HCT116 (cell line): Measurements from ENCODE around the gene AP1S1. TPM values are rescaled to one million over a fixed set of nuclear protein-coding genes. Genes with fewer than 3 reads are reported as not detected.

ENCODE experiments used
- ATAC-seq: fragments of 200-7000 bp; cut with Tn5 transposase; 2 replicates; pipeline ENCODE4 v1.9.1; 2020; ENCODE audit warnings: mild to moderate bottlenecking, moderate library complexity
- BruUV-seq: library from RNA; stranded (reverse); fragments of 400-500 nt; replicated peaks from 2 replicates; lab custom pipeline; 2021; lab: Mats Ljungman, UMichigan
- CTCF ChIA-PET: fragments of 300-600 bp; sonication (Branson Sonifier 250); formaldehyde crosslinking; loops from one replicate; lab custom pipeline; 2021; ENCODE audit warnings: antibody characterized with exemption; lab: Charles Lee
- POLR2A ChIA-PET: fragments of 300-600, 350-600 bp; sonication (Branson Sonifier 250); formaldehyde crosslinking; loops from one replicate; lab custom pipeline; 2021; ENCODE audit warnings: antibody characterized with exemption; lab: Charles Lee
- RAD21 ChIA-PET, 2 experiments: fragments of 300-600 bp; sonication (Branson Sonifier 250); formaldehyde crosslinking; loops; one replicate each; lab custom pipeline; 2023; ENCODE audit warnings: low total read pairs in 2 of 2; ENCODE audit not compliant: uncharacterized antibody in 2 of 2, unreplicated experiment in 2 of 2, low non-redundant PET in 1 of 2; lab: Charles Lee
- DNase-seq: peaks from one replicate; pipeline ENCODE4 v3.0.0-alpha.2; 2010; ENCODE audit warnings: low read depth, low spot score
- H2AFZ ChIP-seq: fragments of 200-600 bp; shearing (Covaris generic), sonication (generic); 2 replicates; pipeline ENCODE4 v1.6.1; 2017; ENCODE audit warnings: low read depth, mixed run types, mixed read lengths, antibody characterized with exemption, low read length; ENCODE audit not compliant: poor library complexity, severe bottlenecking
- H3K27ac ChIP-seq: 2 replicates; pipeline ENCODE4 v1.5.1; 2012; ENCODE audit warnings: low read depth, low read length
- H3K27me3 ChIP-seq: fragments of 200-600 bp; sonication (generic); 2 replicates; pipeline ENCODE4 v1.6.1; 2016; ENCODE audit warnings: mixed run types, low read length, mixed read lengths; ENCODE audit not compliant: insufficient read depth
- H3K36me3 ChIP-seq, 2 experiments: fragments of 200-500 bp in 1 of 2; fragments of 200-600 bp in 1 of 2; sonication (Bioruptor generic) in 1 of 2; sonication (generic) in 1 of 2; 2 replicates each; pipeline versions ENCODE4 v1.5.1 to v1.6.1; 2014 to 2016; ENCODE audit warnings: low read length in 2 of 2, inconsistent platforms in 1 of 2, mixed read lengths in 1 of 2, mixed run types in 1 of 2; ENCODE audit not compliant: insufficient read depth in 2 of 2, control insufficient read depth in 1 of 2
- H3K4me1 ChIP-seq, 2 experiments: fragments of 200-600 bp in 1 of 2; sonication (generic) in 1 of 2; 2 replicates each; pipeline versions ENCODE4 v1.5.1 to v1.6.1; 2012 to 2017; ENCODE audit warnings: low read length in 2 of 2, inconsistent platforms in 1 of 2, mild to moderate bottlenecking in 1 of 2, mixed read lengths in 1 of 2, mixed run types in 1 of 2, moderate library complexity in 1 of 2; ENCODE audit not compliant: insufficient read depth in 2 of 2, control insufficient read depth in 1 of 2
- H3K4me2 ChIP-seq: fragments of 200-600 bp; sonication (generic); 2 replicates; pipeline ENCODE4 v1.6.1; 2017; ENCODE audit warnings: mixed run types, low read length, mixed read lengths
- H3K4me3 ChIP-seq, 2 experiments: fragments of 200-600 bp in 1 of 2; sonication (generic) in 1 of 2; replicated peaks in 1 of 2; 2 replicates each; pipeline ENCODE4 v1.5.1; 2011 to 2016; ENCODE audit warnings: low read length in 2 of 2, control low read depth in 1 of 2, low read depth in 1 of 2, mild to moderate bottlenecking in 1 of 2, mixed read lengths in 1 of 2, mixed run types in 1 of 2
- H3K79me2 ChIP-seq: fragments of 200-600 bp; sonication (generic); 2 replicates; pipeline ENCODE4 v1.6.1; 2017; ENCODE audit warnings: mild to moderate bottlenecking, mixed run types, low read length, moderate library complexity, mixed read lengths; ENCODE audit not compliant: insufficient read depth
- H3K9ac ChIP-seq: fragments of 200-600 bp; sonication (generic); 2 replicates; pipeline ENCODE4 v1.6.1; 2016; ENCODE audit warnings: low read length, mixed read lengths
- H3K9me2 ChIP-seq: fragments of 200-600 bp; sonication (generic), shearing (Covaris generic); 2 replicates; pipeline ENCODE4 v1.6.1; 2017; ENCODE audit warnings: mixed run types, mild to moderate bottlenecking, moderate library complexity; ENCODE audit not compliant: insufficient read depth
- H3K9me3 ChIP-seq, 2 experiments: fragments of 200-500 bp in 1 of 2; fragments of 200-600 bp in 1 of 2; sonication (Bioruptor generic) in 1 of 2; sonication (generic) in 1 of 2; 2 replicates each; pipeline ENCODE4 v1.6.1; 2014 to 2017; ENCODE audit warnings: low read length in 2 of 2, mixed read lengths in 2 of 2, inconsistent platforms in 1 of 2, low read depth in 1 of 2, mild to moderate bottlenecking in 1 of 2, mixed run types in 1 of 2, moderate library complexity in 1 of 2; ENCODE audit not compliant: control insufficient read depth in 1 of 2, insufficient read depth in 1 of 2
- H4K20me1 ChIP-seq: fragments of 200-600 bp; sonication (generic), shearing (Covaris generic); 2 replicates; pipeline ENCODE4 v1.6.1; 2017; ENCODE audit warnings: mixed run types, mild to moderate bottlenecking, moderate library complexity; ENCODE audit not compliant: insufficient read depth
- CBX3 ChIP-seq: IDR thresholded peaks from 2 replicates; pipeline ENCODE4 v1.6.1; 2012; ENCODE audit warnings: low read depth
- CEBPB ChIP-seq: IDR thresholded peaks from 2 replicates; pipeline ENCODE4 v1.6.1; 2012; ENCODE audit warnings: low read depth
- EGR1 ChIP-seq: IDR thresholded peaks from 2 replicates; pipeline ENCODE4 v1.6.1; 2012; ENCODE audit warnings: low read depth
- ELF1 ChIP-seq: IDR thresholded peaks from 2 replicates; pipeline ENCODE4 v1.6.1; 2012; ENCODE audit warnings: low read depth, borderline replicate concordance
- EZH2 ChIP-seq: fragments of 200-600 bp; sonication (generic); IDR thresholded peaks from 2 replicates; pipeline ENCODE4 v1.6.1; 2017; ENCODE audit warnings: antibody characterized with exemption, mixed run types
- EZH2phosphoT487 ChIP-seq: fragments of 200-600 bp; IDR thresholded peaks from 2 replicates; pipeline ENCODE4 v1.6.1; 2018; ENCODE audit warnings: antibody characterized with exemption, borderline replicate concordance
- FOSL1 ChIP-seq: IDR thresholded peaks from 2 replicates; pipeline ENCODE4 v1.6.1; 2012; ENCODE audit warnings: low read depth
- JUND ChIP-seq: IDR thresholded peaks from 2 replicates; pipeline ENCODE4 v1.6.1; 2012
- POLR2A ChIP-seq: IDR thresholded peaks from 2 replicates; pipeline ENCODE4 v1.7.0; 2011; ENCODE audit warnings: borderline replicate concordance; ENCODE audit not compliant: insufficient read depth, insufficient read length; ENCODE audit errors: extremely low read depth
- RAD21 ChIP-seq: IDR thresholded peaks from 2 replicates; pipeline ENCODE4 v1.6.1; 2012; ENCODE audit warnings: low read depth, mild to moderate bottlenecking
- SIN3A ChIP-seq: IDR thresholded peaks from 2 replicates; pipeline ENCODE4 v1.6.1; 2012; ENCODE audit warnings: low read depth
- SRF ChIP-seq: IDR thresholded peaks from 2 replicates; pipeline ENCODE4 v1.6.1; 2012; ENCODE audit warnings: low read depth
- YY1 ChIP-seq: IDR thresholded peaks from 2 replicates; pipeline ENCODE4 v1.6.1; 2011; ENCODE audit warnings: low read length, low read depth, moderate library complexity, mild to moderate bottlenecking; ENCODE audit not compliant: insufficient replicate concordance; ENCODE audit errors: extremely low read depth
- ZBTB33 ChIP-seq: IDR thresholded peaks from 2 replicates; pipeline ENCODE4 v1.6.1; 2011; ENCODE audit warnings: mild to moderate bottlenecking, low read length, moderate library complexity; ENCODE audit not compliant: insufficient replicate concordance; ENCODE audit errors: extremely low read depth
- ZFX ChIP-seq: fragments of 450-650 bp; IDR thresholded peaks from 2 replicates; pipeline ENCODE4 v1.6.1; 2017
- ZNF274 ChIP-seq: fragments of 200-500 bp; sonication (Bioruptor generic); IDR thresholded peaks from 2 replicates; pipeline ENCODE4 v1.6.1; 2014; ENCODE audit warnings: mild to moderate bottlenecking, low read depth, low read length, inconsistent platforms
- intact Hi-C: fragments of 100-400 bp; cut with micrococcal nuclease; formaldehyde crosslinking; loops from 2 replicates; pipeline ENCODE4 v1.10.0; 2022
- total RNA-seq: library from RNA; stranded (reverse); gene quantifications from one replicate; pipeline ENCODE4 v1.2.1, GENCODE V29; 2021; ENCODE audit not compliant: unreplicated experiment
- TF ChIP-seq, protein P1 (sequence below): IDR thresholded peaks from 2 replicates; pipeline ENCODE4 v1.6.1; 2012

Gene AP1S1
- total RNA-seq, 1 experiment from 2014 or later, result 130 TPM

DNA sequence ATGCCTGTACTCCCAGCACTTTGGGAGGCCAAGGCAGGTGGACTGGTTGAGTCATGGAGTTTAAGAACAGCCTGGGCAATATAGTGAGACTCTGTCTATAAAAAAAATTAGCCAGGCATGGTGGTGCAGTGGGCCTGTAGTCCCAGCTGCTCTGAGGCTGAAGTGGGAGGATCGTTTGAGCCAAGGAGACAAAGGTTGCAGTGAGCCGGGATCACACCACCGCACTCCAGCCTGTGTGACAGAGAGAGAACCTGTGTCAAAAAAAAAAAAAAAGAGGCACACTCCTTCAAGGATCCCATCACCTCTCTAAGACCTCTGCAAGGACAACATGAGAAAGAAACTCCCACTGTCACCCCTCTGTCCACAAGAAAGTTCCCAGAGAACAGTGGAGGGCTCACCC, 21.4 kb downstream of the AP1S1 start (continued):
- TF ChIP-seq EGR1, result no peak
- TF ChIP-seq, all 23 proteins: peak for 0

- H3K4me1 ChIP-seq, result peaks cover 19 to 27% of the 10 kb centered on the region in 2 experiments
Measured at GRCh38 chr7:101177644-101178043, 23.4 kb downstream of the AP1S1 start.

More at GRCh38 chr7:101177644-101178043, 23.4 kb downstream of the AP1S1 start:
- H3K27ac ChIP-seq, result no peak overlapping the region
- ChIA-PET CTCF (no interaction called here), RAD21 (no interaction called here), POLR2A (no interaction called here)
- H3K9me3 ChIP-seq, result no peaks in the 10 kb centered on the region
- intact Hi-C loops, result no loop called here
- H4K20me1 ChIP-seq, result no peaks in the 10 kb centered on the region
- no peaks in the 10 kb centered on the region for H3K36me3 ChIP-seq
- no peak for DNase-seq
- no peak for ATAC-seq
- no TSS peak for BruUV-seq
- TF ChIP-seq RAD21 (no peak), ZBTB33 (no peak), ZFX (no peak), YY1 (no peak), ELF1 (no peak), EZH2phosphoT487 (no peak), ZNF274 (no peak), CBX3 (no peak), CEBPB (no peak), POLR2A (no peak), JUND (no peak), EZH2 (no peak), SRF (no peak), SIN3A (no peak), FOSL1 (no peak)
- TF ChIP-seq, protein P1, sequence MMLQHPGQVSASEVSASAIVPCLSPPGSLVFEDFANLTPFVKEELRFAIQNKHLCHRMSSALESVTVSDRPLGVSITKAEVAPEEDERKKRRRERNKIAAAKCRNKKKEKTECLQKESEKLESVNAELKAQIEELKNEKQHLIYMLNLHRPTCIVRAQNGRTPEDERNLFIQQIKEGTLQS, result no peak
- H3K9ac ChIP-seq, result no peak overlapping the region
- H3K79me2 ChIP-seq, result no peaks in the 10 kb centered on the region
- H3K4me2 ChIP-seq, result no peak overlapping the region
- no peaks in the 10 kb centered on the region for H3K27me3 ChIP-seq
- H3K9me2 ChIP-seq, result no peaks in the 10 kb centered on the region
- no peak overlapping the region for H2AFZ ChIP-seq
- H3K4me3 ChIP-seq, result no peak overlapping the region
